ENCODE measurements around the gene GPR149.

GRCh38 chr3:154361099-154361498, 68.9 kb downstream of the GPR149 start:
- no peak for TF ChIP-seq CTCF (optimal IDR thresholded peaks at IDR 0.05 in 1 of 3, IDR thresholded peaks at IDR 0.05 in 1 of 3, conservative IDR thresholded peaks at IDR 0.05 in 1 of 3; ENCODE audit: extremely low read depth in 1 of 3, insufficient read depth in 2 of 3, low read length in 3 of 3)
- no peak for TF ChIP-seq EZH2 (IDR thresholded peaks at IDR 0.05; ENCODE audit: low read length)

Data from keratinocyte (primary cell).